Measurements from ENCODE around the gene APOM.
A peak's percentile ranks its signal among the peaks of the same experiment; 100 is the strongest.

Gene APOM

DNA sequence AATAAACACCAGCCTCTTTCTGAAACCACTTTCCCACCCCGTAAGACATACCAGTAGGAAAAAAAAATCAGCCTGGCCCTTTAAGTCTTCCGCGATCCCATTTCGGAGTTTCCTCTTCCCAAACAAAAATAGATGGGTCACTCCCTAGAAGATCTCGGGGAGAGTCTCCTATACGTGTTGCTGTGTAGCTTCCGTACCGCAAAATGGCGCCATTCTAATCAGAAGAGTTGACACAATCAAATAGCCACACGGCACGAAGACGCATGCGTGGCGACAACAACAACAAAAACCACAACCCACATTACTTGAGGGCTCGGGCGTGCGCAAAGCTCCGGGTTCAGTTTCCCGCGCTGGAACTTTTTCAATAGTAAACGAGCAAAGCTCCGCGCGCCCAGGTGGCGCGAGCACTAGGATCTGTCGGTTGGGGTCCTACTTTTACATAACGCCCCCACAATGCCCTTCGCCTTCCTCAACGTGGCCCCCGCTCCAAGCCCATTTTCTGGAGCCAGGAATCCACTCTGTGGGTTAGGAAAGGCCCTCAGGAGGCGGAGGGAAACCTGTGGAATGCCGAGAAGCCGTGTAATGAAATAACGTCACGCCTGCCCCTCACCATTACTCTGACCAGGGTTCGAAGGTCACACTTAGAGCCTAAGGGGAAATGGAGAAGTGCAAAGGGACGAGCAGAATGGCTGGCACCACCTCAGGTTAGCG is 9.3 kb downstream of the APOM start, which contains the start of gene GPANK1:
Gene GPANK1, minus strand, starts transcription at position 208 of the 711 bp plus-strand sequence. CDS start 519 bp downstream, outside the sequence.
- TF ChIP-seq, protein P1, sequence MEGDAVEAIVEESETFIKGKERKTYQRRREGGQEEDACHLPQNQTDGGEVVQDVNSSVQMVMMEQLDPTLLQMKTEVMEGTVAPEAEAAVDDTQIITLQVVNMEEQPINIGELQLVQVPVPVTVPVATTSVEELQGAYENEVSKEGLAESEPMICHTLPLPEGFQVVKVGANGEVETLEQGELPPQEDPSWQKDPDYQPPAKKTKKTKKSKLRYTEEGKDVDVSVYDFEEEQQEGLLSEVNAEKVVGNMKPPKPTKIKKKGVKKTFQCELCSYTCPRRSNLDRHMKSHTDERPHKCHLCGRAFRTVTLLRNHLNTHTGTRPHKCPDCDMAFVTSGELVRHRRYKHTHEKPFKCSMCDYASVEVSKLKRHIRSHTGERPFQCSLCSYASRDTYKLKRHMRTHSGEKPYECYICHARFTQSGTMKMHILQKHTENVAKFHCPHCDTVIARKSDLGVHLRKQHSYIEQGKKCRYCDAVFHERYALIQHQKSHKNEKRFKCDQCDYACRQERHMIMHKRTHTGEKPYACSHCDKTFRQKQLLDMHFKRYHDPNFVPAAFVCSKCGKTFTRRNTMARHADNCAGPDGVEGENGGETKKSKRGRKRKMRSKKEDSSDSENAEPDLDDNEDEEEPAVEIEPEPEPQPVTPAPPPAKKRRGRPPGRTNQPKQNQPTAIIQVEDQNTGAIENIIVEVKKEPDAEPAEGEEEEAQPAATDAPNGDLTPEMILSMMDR (conservative IDR thresholded peaks at IDR 0.05) = no peak
- TF ChIP-seq ZFX (IDR thresholded peaks at IDR 0.05) = no peak
- H3K27ac ChIP-seq = peak within 1 kb of the TSS; percentile 84

DNA sequence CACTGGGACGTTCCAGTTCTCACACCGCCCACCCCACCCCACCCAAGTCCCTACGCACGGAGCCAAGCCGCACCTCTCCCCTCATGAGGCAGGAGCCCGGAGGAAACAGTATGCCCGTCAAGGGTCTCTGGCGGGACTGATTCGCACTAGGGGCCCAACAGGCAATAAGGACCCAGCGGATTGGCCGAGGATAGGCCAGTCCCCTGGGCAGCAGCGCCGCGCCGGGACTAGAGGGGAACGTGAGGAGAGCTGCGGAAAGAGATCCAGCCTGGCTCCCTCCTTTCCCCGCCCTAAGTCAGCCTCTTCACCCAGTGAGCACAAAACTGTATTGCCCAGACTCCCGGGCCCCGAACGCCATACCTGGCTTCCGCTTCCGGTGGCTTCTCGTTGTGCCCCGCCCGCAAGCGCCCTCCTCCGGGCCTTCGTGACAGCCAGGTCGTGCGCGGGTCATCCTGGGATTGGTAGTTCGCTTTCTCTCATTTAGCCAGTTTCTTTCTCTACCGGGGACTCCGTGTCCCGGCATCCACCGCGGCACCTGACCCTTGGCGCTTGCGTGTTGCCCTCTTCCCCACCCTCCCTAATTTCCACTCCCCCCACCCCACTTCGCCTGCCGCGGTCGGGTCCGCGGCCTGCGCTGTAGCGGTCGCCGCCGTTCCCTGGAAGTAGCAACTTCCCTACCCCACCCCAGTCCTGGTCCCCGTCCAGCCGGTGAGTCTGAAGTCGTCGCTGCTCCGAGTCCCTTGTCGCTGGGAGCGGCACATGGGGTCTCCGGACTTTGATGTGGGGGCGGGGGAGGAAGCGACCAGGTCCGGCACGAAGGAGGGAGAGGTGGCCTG is 10.0 kb downstream of the APOM start, which contains the start of gene CSNK2B:
Gene CSNK2B, plus strand, starts transcription at position 580 of the 836 bp plus-strand sequence. CDS start 752 bp downstream, outside the sequence.
- TF ChIP-seq, protein P1 (conservative IDR thresholded peaks at IDR 0.05) = no peak
- TF ChIP-seq ZFX (IDR thresholded peaks at IDR 0.05) = peak; percentile 57; the same call in 1 of the 2 replicates
- peak within 1 kb of the TSS; percentile 84 for H3K27ac ChIP-seq

DNA sequence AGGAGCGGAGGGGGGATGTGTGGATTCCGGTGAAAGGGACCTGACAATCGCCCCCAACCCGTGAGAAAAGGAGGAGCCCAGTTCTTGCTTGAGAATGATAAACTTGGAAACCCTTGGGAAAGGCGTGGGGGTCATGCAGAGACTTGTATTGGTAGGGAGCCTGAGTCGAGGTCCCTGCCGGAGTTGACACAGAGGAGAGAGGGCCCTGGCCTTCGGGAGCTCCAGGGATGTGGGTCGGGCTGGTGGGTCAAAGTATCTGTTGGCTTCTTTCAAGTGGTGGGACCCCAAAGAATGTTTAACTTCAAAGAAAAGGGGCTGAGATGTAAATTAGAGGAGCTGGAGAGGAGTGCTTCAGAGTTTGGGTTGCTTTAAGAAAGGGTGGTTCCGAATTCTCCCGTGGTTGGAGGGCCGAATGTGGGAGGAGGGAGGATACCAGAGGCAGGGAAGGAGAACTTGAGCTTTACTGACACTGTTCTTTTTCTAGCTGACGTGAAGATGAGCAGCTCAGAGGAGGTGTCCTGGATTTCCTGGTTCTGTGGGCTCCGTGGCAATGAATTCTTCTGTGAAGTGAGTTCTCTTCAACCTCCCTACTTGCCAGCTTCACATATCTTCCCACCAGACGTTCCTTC is 10.8 kb downstream of the APOM start:
- no peak for TF ChIP-seq ZFX (IDR thresholded peaks at IDR 0.05)
- TF ChIP-seq, protein P1 (conservative IDR thresholded peaks at IDR 0.05) = no peak
- H3K27ac ChIP-seq = peak overlapping the region; percentile 84

DNA sequence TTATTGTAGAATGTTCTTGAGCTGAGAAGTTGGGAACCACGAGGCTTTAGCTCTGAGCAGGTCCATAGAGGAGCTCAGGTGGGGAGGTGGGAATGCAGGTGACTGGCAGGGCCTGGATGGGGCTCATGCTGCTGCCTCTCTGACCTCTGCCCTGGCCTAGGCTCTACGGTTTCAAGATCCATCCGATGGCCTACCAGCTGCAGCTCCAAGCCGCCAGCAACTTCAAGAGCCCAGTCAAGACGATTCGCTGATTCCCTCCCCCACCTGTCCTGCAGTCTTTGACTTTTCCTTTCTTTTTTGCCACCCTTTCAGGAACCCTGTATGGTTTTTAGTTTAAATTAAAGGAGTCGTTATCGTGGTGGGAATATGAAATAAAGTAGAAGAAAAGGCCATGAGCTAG is 14.0 kb downstream of the APOM start, which contains the start of gene LY6G5B:
Gene LY6G5B, plus strand, starts transcription at position 301 of the 400 bp plus-strand sequence. CDS start 975 bp downstream, outside the sequence.
- TF ChIP-seq, protein P1 (conservative IDR thresholded peaks at IDR 0.05) = no peak
- no peak for TF ChIP-seq ZFX (IDR thresholded peaks at IDR 0.05)

DNA sequence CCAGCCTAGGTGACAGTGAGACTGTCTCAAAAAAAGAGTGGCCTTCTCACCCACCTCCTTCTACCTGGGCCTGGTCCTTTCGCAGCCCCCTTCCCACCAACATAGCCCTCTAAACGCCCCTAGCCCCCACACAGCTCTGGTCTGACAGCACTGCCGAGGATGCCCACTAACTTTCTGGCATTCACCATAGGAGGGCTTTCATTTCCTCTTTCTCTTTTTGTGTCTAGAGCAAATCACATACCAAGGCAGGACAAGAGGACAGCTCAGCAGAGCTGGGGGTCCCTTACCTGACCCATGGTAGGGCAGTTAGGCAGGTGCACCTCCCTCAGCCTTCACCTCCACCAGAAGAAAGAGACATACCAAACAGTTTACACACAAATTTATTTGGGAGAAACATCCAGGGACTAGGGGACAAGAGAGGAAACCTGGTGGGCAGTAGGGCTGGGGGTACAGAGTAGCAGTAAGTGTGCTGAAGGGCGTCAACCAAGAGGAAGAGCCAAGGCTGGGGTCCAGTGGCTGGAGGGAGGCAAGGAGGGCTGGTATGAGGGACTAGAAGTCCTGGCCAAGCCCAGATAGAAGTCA is 20.7 kb downstream of the APOM start:
- H3K27ac ChIP-seq = no peak overlapping the region
- TF ChIP-seq ZFX (IDR thresholded peaks at IDR 0.05) = no peak
- TF ChIP-seq, protein P1 (conservative IDR thresholded peaks at IDR 0.05) = no peak

More for the DNA sequence above, 14.0 kb downstream of the APOM start, which contains the start of gene LY6G5B:
- H3K27ac ChIP-seq = no peak within 1 kb of the TSS

DNA sequence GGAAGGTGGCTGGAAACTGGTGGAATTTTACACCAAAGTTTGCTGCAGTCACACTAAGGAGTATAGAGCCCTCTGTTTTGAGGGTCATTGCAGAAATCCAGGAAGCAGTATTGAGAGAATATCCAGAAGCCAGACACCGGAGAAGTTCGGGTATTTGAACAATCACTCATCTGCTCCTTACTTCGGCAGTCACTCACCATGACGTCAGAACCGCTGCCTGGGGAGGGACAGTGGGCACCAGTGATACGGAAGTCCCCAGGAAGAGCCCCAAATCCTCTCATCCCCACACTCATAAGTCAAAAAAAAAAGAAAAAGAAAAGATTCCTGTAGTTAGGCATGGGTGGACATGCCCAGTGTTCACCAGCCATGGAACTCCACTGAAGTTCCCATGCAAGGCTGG is 21.2 kb downstream of the APOM start:
- H3K27ac ChIP-seq = no peak overlapping the region
- TF ChIP-seq ZFX (IDR thresholded peaks at IDR 0.05) = no peak

DNA sequence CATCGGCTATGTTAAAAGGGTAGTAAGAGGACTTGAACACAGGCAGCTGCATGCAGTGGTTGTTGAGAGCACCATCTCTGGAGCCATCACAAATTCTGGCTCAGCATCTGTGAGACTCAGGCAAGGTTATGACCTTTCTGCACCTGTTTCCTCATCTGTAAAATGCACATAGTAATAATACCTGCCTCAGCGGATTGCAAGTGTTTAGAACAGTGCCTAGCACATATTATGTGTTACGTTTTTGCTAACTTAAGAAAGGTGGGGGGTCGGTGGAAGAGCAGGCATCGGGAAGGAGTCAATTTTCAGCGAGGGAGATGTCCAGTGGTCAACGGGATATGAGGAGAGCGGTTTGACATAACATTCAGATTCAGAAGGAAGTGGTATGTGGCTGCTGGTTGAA is 22.3 kb downstream of the APOM start:
- TF ChIP-seq, protein P1 (conservative IDR thresholded peaks at IDR 0.05) = no peak
- no peak for TF ChIP-seq ZFX (IDR thresholded peaks at IDR 0.05)
- no peak overlapping the region for H3K27ac ChIP-seq

Measured in C4-2B (cell line).